Stimulated activated memory B cell treated with anti-CD40 and anti-IgM and Interleukin-4, amounts not matched to agents 10 μg/mL and 1 μg/mL and 100 μg/mL, for 72 hours (primary cell): Measurements from ENCODE around the gene ETF1.

Experiments used
- ATAC-seq: fragments of 150-1000 bp; cut with Tn5 transposase; 2 replicates; pipeline ENCODE4 v1.10.0; 2021
- H3K27ac Mint-ChIP-seq: one replicate; pipeline ENCODE4 v1.8.0; 2022; ENCODE audit warnings: mild to moderate bottlenecking, mixed read lengths
- H3K27me3 Mint-ChIP-seq: one replicate; pipeline ENCODE4 v1.8.0; 2022; ENCODE audit warnings: mixed read lengths
- H3K36me3 Mint-ChIP-seq: one replicate; pipeline ENCODE4 v1.8.0; 2022; ENCODE audit warnings: mixed read lengths
- H3K4me1 Mint-ChIP-seq: one replicate; pipeline ENCODE4 v1.8.0; 2022; ENCODE audit warnings: mixed read lengths
- H3K4me3 Mint-ChIP-seq: one replicate; pipeline ENCODE4 v1.8.0; 2022; ENCODE audit warnings: mild to moderate bottlenecking, moderate library complexity, mixed read lengths
- H3K9me3 Mint-ChIP-seq: one replicate; pipeline ENCODE4 v1.8.0; 2022; ENCODE audit warnings: mixed read lengths

The ETF1 gene

GRCh38 chr5:138457531-138458275 lies 85.3 kb downstream of the ETF1 start:
- no peaks in the 10 kb centered on the region for H3K9me3 Mint-ChIP-seq
- H3K36me3 Mint-ChIP-seq, result no peaks in the 10 kb centered on the region
- H3K27ac Mint-ChIP-seq, result peak overlapping the region; percentile 93
- peaks cover 40% of the 10 kb centered on the region for H3K4me1 Mint-ChIP-seq
- no peak overlapping the region for H3K4me3 Mint-ChIP-seq
- no peak for ATAC-seq
- H3K27me3 Mint-ChIP-seq, result no peaks in the 10 kb centered on the region
